NCI-H345 treated with DMSO at 0.1 percent for 48 hours (cell line): Measurements from ENCODE around the gene PSME3.

Experiments used
- DNase-seq: peaks from one replicate; lab custom pipeline; 2025; ENCODE audit not compliant: unreplicated experiment; lab: John Stamatoyannopoulos, UW

Gene PSME3

GRCh38 chr17:42814633-42815399 lies 18.4 kb upstream of the PSME3 start:
- DNase-seq: no peak

GRCh38 chr17:42817866-42818265 lies 15.3 kb upstream of the PSME3 start:
- DNase-seq: no peak

GRCh38 chr17:42818379-42818778 lies 14.8 kb upstream of the PSME3 start:
- DNase-seq: no peak

- peak; percentile 21 for DNase-seq
Observed at GRCh38 chr17:42819939-42820535, 13.2 kb upstream of the PSME3 start.

- no peak for DNase-seq
Observed at GRCh38 chr17:42821176-42821575, 12.0 kb upstream of the PSME3 start.

GRCh38 chr17:42827472-42827871 lies 5.7 kb upstream of the PSME3 start:
- no peak for DNase-seq

GRCh38 chr17:42830971-42831370 lies 2.2 kb upstream of the PSME3 start:
- no peak for DNase-seq

- no peak for DNase-seq
Observed at GRCh38 chr17:42832213-42832933, 824 bp upstream of the PSME3 start.

- no peak for DNase-seq
Observed at GRCh38 chr17:42833767-42834422, 698 bp downstream of the PSME3 start.

GRCh38 chr17:42835732-42836131 lies 2.5 kb downstream of the PSME3 start:
- DNase-seq: no peak

- DNase-seq: no peak
Observed at GRCh38 chr17:42841975-42842685, 8.9 kb downstream of the PSME3 start.

GRCh38 chr17:42843358-42843934 lies 10.2 kb downstream of the PSME3 start:
- peak; percentile 31 for DNase-seq

GRCh38 chr17:42844271-42844670 lies 11.1 kb downstream of the PSME3 start, which contains the start of gene AOC2:
AOC2 (plus strand) TSS chr17:42844580; CDS start chr17:42844627, 47 bp downstream.
- DNase-seq: no peak

- no peak for DNase-seq
Observed at GRCh38 chr17:42844761-42845555, 11.8 kb downstream of the PSME3 start.

GRCh38 chr17:42845556-42845917 lies 12.3 kb downstream of the PSME3 start:
- DNase-seq: no peak

- no peak for DNase-seq
Observed at GRCh38 chr17:42845918-42846593, 12.9 kb downstream of the PSME3 start.

- DNase-seq: no peak
Observed at GRCh38 chr17:42846594-42847280, 13.5 kb downstream of the PSME3 start.

- DNase-seq: no peak
Observed at GRCh38 chr17:42848093-42848492, 14.9 kb downstream of the PSME3 start.

- no peak for DNase-seq
Observed at GRCh38 chr17:42849031-42849430, 15.8 kb downstream of the PSME3 start.
